Thyroid gland (tissue), 4 donors: ENCODE results near the gene HIPK4.

Experiments
- POLR2A ChIP-seq, 2 donors: fragments of 450-650 bp; IDR thresholded peaks; one replicate each; pipeline ENCODE4 v1.6.1; 2017; ENCODE audit warnings: antibody characterized with exemption in 2 of 2, mild to moderate bottlenecking in 2 of 2, moderate library complexity in 1 of 2
- TF ChIP-seq, protein P1 (sequence below), 6 experiments: fragments of 200-600 bp in 3 of 6; fragments of 450-650 bp in 3 of 6; sonication (generic) in 3 of 6; IDR thresholded peaks; one replicate each; pipeline ENCODE4 v1.5.1; 2016 to 2019; ENCODE audit warnings: antibody characterized with exemption in 6 of 6, mild to moderate bottlenecking in 2 of 6, inconsistent platforms in 1 of 6, moderate library complexity in 1 of 6

DNA sequence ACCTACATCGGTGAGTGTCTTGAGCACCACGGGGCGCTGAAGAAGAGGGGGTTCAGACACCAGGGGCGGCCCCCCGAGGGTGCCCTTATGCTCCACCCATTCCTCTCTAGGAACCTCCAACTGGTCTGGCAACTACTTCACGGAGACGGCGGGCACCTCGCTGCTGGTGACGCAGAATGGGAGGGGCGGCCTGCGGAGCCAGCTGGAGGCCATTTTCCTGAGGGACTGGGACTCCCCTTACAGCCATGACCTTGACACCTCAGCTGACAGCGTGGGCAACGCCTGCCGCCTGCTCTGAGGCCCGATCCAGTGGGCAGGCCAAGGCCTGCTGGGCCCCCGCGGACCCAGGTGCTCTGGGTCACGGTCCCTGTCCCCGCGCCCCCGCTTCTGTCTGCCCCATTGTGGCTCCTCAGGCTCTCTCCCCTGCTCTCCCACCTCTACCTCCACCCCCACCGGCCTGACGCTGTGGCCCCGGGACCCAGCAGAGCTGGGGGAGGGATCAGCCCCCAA is 12.1 kb downstream of the HIPK4 start:
- TF ChIP-seq POLR2A (IDR thresholded peaks at IDR 0.05): no peak
- TF ChIP-seq, protein P1, sequence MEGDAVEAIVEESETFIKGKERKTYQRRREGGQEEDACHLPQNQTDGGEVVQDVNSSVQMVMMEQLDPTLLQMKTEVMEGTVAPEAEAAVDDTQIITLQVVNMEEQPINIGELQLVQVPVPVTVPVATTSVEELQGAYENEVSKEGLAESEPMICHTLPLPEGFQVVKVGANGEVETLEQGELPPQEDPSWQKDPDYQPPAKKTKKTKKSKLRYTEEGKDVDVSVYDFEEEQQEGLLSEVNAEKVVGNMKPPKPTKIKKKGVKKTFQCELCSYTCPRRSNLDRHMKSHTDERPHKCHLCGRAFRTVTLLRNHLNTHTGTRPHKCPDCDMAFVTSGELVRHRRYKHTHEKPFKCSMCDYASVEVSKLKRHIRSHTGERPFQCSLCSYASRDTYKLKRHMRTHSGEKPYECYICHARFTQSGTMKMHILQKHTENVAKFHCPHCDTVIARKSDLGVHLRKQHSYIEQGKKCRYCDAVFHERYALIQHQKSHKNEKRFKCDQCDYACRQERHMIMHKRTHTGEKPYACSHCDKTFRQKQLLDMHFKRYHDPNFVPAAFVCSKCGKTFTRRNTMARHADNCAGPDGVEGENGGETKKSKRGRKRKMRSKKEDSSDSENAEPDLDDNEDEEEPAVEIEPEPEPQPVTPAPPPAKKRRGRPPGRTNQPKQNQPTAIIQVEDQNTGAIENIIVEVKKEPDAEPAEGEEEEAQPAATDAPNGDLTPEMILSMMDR (IDR thresholded peaks at IDR 0.05): no peak
